Measurements from ENCODE around the gene GRIPAP1. TPM values are rescaled to one million over a fixed set of nuclear protein-coding genes. Genes with fewer than 3 reads are reported as not detected.

Gene GRIPAP1
- total RNA-seq, 4 donors from 2014 or later: 42.5 to 76.2 (median 58.6) TPM

DNA sequence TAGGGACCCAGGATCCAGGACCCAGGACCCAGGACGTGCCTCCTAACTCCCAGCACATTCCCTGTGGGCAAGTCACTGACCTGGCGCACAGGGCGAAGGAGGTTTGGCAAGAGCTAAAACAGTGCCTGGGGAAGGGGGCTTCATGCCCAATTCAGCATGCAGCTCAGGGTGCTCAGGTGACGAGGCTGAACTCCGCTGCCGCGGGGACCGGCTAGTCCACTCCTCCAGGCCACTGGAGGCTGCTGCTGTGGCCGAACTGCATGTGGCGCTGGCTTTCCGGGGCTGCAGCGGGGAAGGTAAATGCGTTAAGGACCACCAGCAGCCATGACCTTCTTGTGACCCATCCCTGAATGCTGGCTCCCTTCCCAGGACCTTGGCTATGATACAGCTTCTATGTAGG is 78.3 kb downstream of the GRIPAP1 start:
- H3K9me3 ChIP-seq: no peaks in the 10 kb centered on the region
- peaks cover 0 to 37% (median 0%) of the 10 kb centered on the region in 3 donors for H3K36me3 ChIP-seq
- no peak for TF ChIP-seq EP300 (IDR thresholded peaks at IDR 0.05)
- peaks cover 0 to 11% (median 2%) of the 10 kb centered on the region in 4 donors for H3K4me1 ChIP-seq
- DNase-seq (ENCODE audit: low spot score in 2 of 2): no peak
- H3K4me3 ChIP-seq: no peak overlapping the region
- no peak overlapping the region for H3K27ac ChIP-seq
- WGBS, 2 donors: 82 to 90% methylated on average over 7 to 13 of the region's 13 CpGs
- H3K27me3 ChIP-seq: no peaks in the 10 kb centered on the region

Small RNA genes lying within 50 kb of the gene (small RNA-seq; reads per million reads assigned to genes)
- not detected for gene RNU6-722P

Other genes starting within 250 kb of the GRIPAP1 start
- not detected for gene GLOD5, start 240.5 kb downstream of the GRIPAP1 start, total RNA-seq
- under 1 TPM in 1 of 4 donors, not detected in 3; 0.90 TPM for gene GATA1, start 215.7 kb downstream of the GRIPAP1 start, total RNA-seq
- gene HDAC6, start 200.2 kb downstream of the GRIPAP1 start, total RNA-seq: 100 to 1,000 TPM; 101 to 160 (median 120) TPM
- not detected for gene ERAS, start 175.8 kb downstream of the GRIPAP1 start, total RNA-seq
- gene PCSK1N, start 166.7 kb downstream of the GRIPAP1 start, total RNA-seq: 10 to 100 TPM in 1 of 4 donors, 1 to 10 TPM in 3; 5.0 to 21.8 (median 7.3) TPM
- 10 to 100 TPM; 42.0 to 66.6 (median 47.1) TPM for gene TIMM17B, start 104.5 kb downstream of the GRIPAP1 start, total RNA-seq
- 10 to 100 TPM; 40.4 to 60.3 (median 48.7) TPM for gene PQBP1, start 104.3 kb downstream of the GRIPAP1 start, total RNA-seq
- gene SLC35A2, start 90.6 kb downstream of the GRIPAP1 start, total RNA-seq: 10 to 100 TPM; 17.0 to 35.5 (median 17.1) TPM
- 1 to 10 TPM; 4.9 to 8.4 (median 6.8) TPM for gene PIM2, start 83.2 kb downstream of the GRIPAP1 start, total RNA-seq
- gene OTUD5, start 44.7 kb downstream of the GRIPAP1 start, total RNA-seq: 10 to 100 TPM; 39.8 to 79.2 (median 51.6) TPM
- 1 to 10 TPM; 2.1 to 7.5 (median 4.2) TPM for gene KCND1, start 30.4 kb downstream of the GRIPAP1 start, total RNA-seq
- 100 to 1,000 TPM in 3 of 4 donors, 10 to 100 TPM in 1; 98.6 to 124 (median 117) TPM for gene TFE3, start 41.1 kb upstream of the GRIPAP1 start, total RNA-seq
- gene CCDC120, start 56.7 kb upstream of the GRIPAP1 start, total RNA-seq: 1 to 10 TPM; 4.1 to 6.6 (median 4.5) TPM
- 10 to 100 TPM; 16.5 to 28.8 (median 19.9) TPM for gene PRAF2, start 71.7 kb upstream of the GRIPAP1 start, total RNA-seq
- 100 to 1,000 TPM in 2 of 4 donors, 10 to 100 TPM in 2; 90.9 to 108 (median 97.7) TPM for gene WDR45, start 77.6 kb upstream of the GRIPAP1 start, total RNA-seq
- 10 to 100 TPM; 28.8 to 38.8 (median 36.1) TPM for gene GPKOW, start 121.5 kb upstream of the GRIPAP1 start, total RNA-seq
- 1 to 10 TPM; 1.7 to 8.1 (median 2.3) TPM for gene MAGIX, start 160.5 kb upstream of the GRIPAP1 start, total RNA-seq
- 10 to 100 TPM; 22.0 to 34.7 (median 31.5) TPM for gene PLP2, start 169.6 kb upstream of the GRIPAP1 start, total RNA-seq
- gene PRICKLE3, start 184.1 kb upstream of the GRIPAP1 start, total RNA-seq: 10 to 100 TPM; 18.2 to 32.4 (median 24.4) TPM
- gene SYP, start 197.9 kb upstream of the GRIPAP1 start, total RNA-seq: 1 to 10 TPM; 3.1 to 9.9 (median 7.7) TPM
- 1 to 10 TPM in 1 of 4 donors, under 1 TPM in 3; under 0.01 to 1.0 (median 0.40) TPM for gene CACNA1F, start 231.1 kb upstream of the GRIPAP1 start, total RNA-seq
- 10 to 100 TPM; 10.5 to 20.7 (median 12.0) TPM for gene CCDC22, start 233.2 kb upstream of the GRIPAP1 start, total RNA-seq